Activated naive CD4-positive, alpha-beta T cell treated with anti-CD3 and anti-CD28 coated beads, Interleukin-2, amount 10 ng/mL, durations not matched to agents 7 days and 5 days (primary cell): Measurements from ENCODE around the gene LMOD3.

ENCODE experiments used
- CTCF ChIA-PET: fragments of 350-600 bp; sonication (Branson Sonifier 250); formaldehyde crosslinking; loops from one replicate; lab custom pipeline; 2021; ENCODE audit warnings: antibody characterized with exemption; lab: Charles Lee
- DNase-seq: peaks from one replicate; pipeline ENCODE4 v3.0.0-alpha.2; 2020
- H3K27ac Mint-ChIP-seq: one replicate; pipeline ENCODE4 v1.8.0; 2021; ENCODE audit warnings: mild to moderate bottlenecking, moderate library complexity, mixed read lengths
- H3K27me3 Mint-ChIP-seq: one replicate; pipeline ENCODE4 v1.8.0; 2021; ENCODE audit warnings: mild to moderate bottlenecking, mixed read lengths
- H3K36me3 Mint-ChIP-seq: one replicate; pipeline ENCODE4 v1.8.0; 2021; ENCODE audit warnings: mixed read lengths
- H3K4me1 Mint-ChIP-seq: one replicate; pipeline ENCODE4 v1.8.0; 2021; ENCODE audit warnings: mixed read lengths
- H3K4me3 Mint-ChIP-seq: one replicate; pipeline ENCODE4 v1.8.0; 2021; ENCODE audit warnings: mild to moderate bottlenecking, moderate library complexity, mixed read lengths
- H3K9me3 Mint-ChIP-seq: one replicate; pipeline ENCODE4 v1.8.0; 2021; ENCODE audit warnings: mixed read lengths

LMOD3 gene

DNA sequence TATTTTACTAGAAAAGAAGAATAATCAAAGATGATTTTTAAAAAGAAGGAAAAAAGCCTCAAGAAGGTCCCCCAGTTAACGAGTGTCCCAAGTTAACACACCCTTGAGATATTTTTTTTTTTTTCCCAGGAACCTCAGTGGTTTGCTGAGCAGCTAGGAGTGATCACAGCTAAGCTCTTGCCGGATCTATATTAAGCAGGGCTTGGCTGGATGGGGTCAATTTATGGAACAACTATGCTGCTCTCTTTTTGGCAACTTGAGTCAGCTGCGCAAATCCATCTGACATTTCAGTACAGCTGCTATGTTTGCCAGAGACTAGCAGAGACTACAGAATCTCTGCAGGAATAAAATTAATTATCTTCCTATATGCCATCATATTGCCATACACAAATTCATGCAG, at the start of gene LMOD3:
TSS of gene LMOD3 (minus strand) at position 193 of the 400 bp plus-strand sequence. CDS start 209 bp downstream, outside the sequence.
- H3K27ac Mint-ChIP-seq, result no peak within 1 kb of the TSS
- peaks cover 20% of the 10 kb centered on the region for H3K27me3 Mint-ChIP-seq
- no peaks in the 10 kb centered on the region for H3K36me3 Mint-ChIP-seq
- CTCF ChIA-PET, result interaction anchor here (0.9 to 6.7 kb wide), 6 partner anchors 9 to 304 kb away, joined by 3 to 78 read pairs (median 4); no protein-coding TSS in a partner anchor
- no peak for DNase-seq
- H3K9me3 Mint-ChIP-seq, result no peaks in the 10 kb centered on the region
- no peak within 1 kb of the TSS for H3K4me3 Mint-ChIP-seq
- no peaks in the 10 kb centered on the region for H3K4me1 Mint-ChIP-seq

DNA sequence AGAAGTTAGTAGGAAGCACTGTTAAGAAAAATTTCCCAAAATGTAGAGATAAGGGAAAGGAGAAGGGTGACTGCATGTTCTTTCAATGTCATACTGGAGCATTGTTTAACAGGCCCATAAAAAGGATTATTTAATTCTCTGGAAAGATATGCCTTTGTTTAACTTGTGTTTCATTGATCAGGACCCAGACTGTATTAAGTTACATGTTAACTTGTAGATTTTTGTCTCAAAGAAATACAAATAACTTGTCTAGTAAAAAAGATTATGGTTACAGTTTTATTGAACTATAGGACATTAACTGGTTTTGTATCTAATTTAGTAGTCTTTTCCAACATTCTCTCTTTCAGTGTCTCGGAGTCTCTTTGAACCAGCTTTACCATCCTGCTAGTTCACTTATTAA, 49.7 kb upstream of the LMOD3 start:
- Mint-ChIP-seq H3K27ac (no peak overlapping the region), H3K9me3 (no peaks in the 10 kb centered on the region), H3K27me3 (no peaks in the 10 kb centered on the region), H3K4me3 (no peak overlapping the region), H3K4me1 (peaks cover 5% of the 10 kb centered on the region), H3K36me3 (peaks cover 16% of the 10 kb centered on the region)
- CTCF ChIA-PET, result interaction anchor here (1.5 kb wide), 1 partner anchor 10 kb away, joined by 10 read pairs; no protein-coding TSS in a partner anchor
- DNase-seq, result no peak

DNA sequence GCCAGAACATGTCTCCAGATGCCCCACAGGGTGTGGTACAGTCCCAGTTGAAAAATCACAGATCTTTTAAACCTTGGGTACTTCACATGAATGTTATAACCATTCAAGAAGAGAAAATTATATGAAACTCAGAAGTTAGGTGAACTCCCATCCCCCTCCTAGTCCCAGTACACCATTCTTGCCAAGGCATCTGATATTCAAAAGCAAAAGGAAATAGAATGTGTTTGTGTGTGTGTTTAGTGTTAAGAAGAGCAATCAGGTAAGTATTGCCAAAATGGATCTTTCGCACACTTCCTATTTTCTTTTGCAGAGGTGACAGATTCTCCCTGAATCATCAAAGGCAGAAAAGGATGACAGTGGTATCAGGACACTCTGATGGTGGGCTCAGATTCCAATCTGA, 44.1 kb upstream of the LMOD3 start:
- CTCF ChIA-PET, result interaction anchor here (1.4 to 9.9 kb wide), 2 partner anchors 141 to 243 kb away, joined by 4 to 288 read pairs; no protein-coding TSS in a partner anchor
- H3K4me1 Mint-ChIP-seq, result peaks cover 2% of the 10 kb centered on the region
- H3K27me3 Mint-ChIP-seq, result no peaks in the 10 kb centered on the region
- H3K36me3 Mint-ChIP-seq, result peaks cover 1% of the 10 kb centered on the region
- no peaks in the 10 kb centered on the region for H3K9me3 Mint-ChIP-seq
- DNase-seq, result no peak
- H3K27ac Mint-ChIP-seq, result no peak overlapping the region
- no peak overlapping the region for H3K4me3 Mint-ChIP-seq

DNA sequence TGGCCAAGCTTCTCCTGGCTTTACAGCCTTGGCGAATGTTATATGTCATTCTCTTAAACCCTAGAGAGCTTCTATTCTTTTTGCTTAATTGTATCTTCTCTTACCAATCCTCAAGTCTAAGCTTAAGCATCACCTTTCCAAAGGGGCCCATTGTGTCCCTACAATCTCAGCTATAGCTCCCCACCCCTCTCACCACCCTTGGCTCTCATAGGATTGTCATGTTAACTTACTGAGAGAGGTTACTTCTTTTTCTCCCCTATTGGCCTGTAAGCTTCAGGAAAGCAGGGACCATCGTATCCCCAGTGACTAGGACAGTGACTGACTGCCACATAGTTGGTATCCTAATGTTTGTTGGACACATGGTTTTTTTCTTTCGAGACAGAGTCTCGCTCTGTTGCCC, 43.3 kb upstream of the LMOD3 start:
- Mint-ChIP-seq H3K4me3 (no peak overlapping the region), H3K9me3 (no peaks in the 10 kb centered on the region), H3K27ac (no peak overlapping the region), H3K27me3 (no peaks in the 10 kb centered on the region), H3K4me1 (peaks cover 3% of the 10 kb centered on the region), H3K36me3 (peaks cover 1% of the 10 kb centered on the region)
- no peak for DNase-seq
- CTCF ChIA-PET, result interaction anchor here (1.0 to 9.9 kb wide), 4 partner anchors 142 to 260 kb away, joined by 3 to 288 read pairs (median 4); no protein-coding TSS in a partner anchor

- no peak for DNase-seq
- Mint-ChIP-seq H3K27me3 (no peaks in the 10 kb centered on the region), H3K9me3 (no peaks in the 10 kb centered on the region), H3K27ac (no peak overlapping the region), H3K4me1 (peaks cover 8% of the 10 kb centered on the region), H3K4me3 (no peak overlapping the region), H3K36me3 (no peaks in the 10 kb centered on the region)
- CTCF ChIA-PET, result interaction anchor here (9.9 kb wide), 1 partner anchor 143 kb away, joined by 288 read pairs; no protein-coding TSS in a partner anchor
Measured at GRCh38 chr3:69164296-69164695, 41.9 kb upstream of the LMOD3 start.

DNA sequence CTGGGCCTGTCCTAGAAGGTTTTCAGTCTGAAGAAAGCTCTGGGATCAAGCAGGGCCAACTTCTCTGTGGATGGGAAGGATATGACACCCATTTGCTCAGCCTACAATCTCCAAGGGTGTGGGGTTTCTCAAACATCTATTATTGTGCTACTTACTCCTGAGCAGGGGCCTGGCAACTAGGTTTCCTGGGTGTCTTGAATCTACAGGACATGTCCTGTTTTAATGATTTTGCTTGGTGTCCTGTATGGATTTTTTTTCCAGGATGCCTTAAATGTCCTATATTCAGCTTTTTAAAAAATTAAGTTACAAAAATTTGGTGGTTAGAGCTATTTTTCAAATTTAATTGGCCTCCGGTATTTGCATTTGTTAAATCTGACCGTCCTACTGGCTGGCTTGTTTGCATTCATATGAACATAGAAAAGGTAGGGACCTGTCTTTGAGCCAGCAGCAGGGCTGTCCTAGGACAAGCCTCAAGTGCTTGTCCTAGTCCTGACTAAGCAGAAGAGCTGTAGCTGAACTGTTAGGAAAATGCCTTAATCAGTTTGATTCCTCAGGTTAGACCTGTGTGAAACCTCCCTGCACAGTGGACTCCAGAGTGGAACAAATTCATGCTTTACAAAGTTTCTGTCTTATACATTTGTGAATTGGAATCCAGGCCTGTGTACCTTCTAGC, 40.0 kb upstream of the LMOD3 start:
- DNase-seq, result no peak
- Mint-ChIP-seq H3K27ac (no peak overlapping the region), H3K9me3 (no peaks in the 10 kb centered on the region), H3K27me3 (no peaks in the 10 kb centered on the region), H3K4me3 (no peak overlapping the region), H3K4me1 (peaks cover 8% of the 10 kb centered on the region), H3K36me3 (no peaks in the 10 kb centered on the region)
- CTCF ChIA-PET, result interaction anchor here (0.7 to 9.9 kb wide), 25 partner anchors 9 to 510 kb away, joined by 3 to 288 read pairs (median 6); no protein-coding TSS in a partner anchor

DNA sequence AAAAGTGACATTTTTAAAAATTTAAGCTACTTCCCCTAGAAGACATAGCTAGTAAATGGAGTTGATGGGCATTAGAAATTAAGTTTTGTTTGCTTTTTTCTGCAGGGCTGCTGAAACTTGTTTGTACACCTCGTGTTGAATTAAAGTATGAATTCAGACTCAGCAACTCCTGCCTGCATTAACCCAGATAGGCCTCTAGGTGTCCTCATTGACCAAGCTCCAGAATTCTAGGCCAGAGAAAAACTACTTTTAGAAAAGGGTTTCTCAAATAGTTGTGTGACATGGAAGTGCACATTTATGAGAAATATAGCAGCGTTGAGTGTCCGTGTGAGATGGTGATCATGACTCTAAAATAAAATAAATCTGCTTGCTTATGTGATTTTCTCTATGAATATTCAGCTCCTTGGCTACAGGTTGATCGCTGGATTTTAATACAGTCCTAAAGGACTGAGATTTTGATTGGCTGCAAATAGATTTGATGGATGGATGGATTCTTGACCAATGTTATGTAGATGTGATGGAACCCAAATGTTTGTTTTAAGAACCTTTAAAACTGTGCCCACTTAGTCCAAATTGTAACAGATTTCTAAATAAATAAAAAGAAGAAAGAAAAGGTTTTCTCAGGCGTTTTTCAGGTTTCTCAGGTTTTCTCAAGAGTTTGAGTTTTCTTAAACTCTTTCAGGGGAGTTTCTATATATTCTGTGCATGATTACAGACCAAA, 39.4 kb upstream of the LMOD3 start:
- H3K4me3 Mint-ChIP-seq, result no peak overlapping the region
- H3K36me3 Mint-ChIP-seq, result no peaks in the 10 kb centered on the region
- peaks cover 8% of the 10 kb centered on the region for H3K4me1 Mint-ChIP-seq
- H3K27ac Mint-ChIP-seq, result no peak overlapping the region
- H3K27me3 Mint-ChIP-seq, result no peaks in the 10 kb centered on the region
- no peaks in the 10 kb centered on the region for H3K9me3 Mint-ChIP-seq
- DNase-seq, result peak; percentile 33
- CTCF ChIA-PET, result interaction anchor here (0.7 to 9.9 kb wide), 38 partner anchors 8 to 510 kb away, joined by 3 to 288 read pairs (median 4); partner anchors contain the start of gene LMOD3

DNA sequence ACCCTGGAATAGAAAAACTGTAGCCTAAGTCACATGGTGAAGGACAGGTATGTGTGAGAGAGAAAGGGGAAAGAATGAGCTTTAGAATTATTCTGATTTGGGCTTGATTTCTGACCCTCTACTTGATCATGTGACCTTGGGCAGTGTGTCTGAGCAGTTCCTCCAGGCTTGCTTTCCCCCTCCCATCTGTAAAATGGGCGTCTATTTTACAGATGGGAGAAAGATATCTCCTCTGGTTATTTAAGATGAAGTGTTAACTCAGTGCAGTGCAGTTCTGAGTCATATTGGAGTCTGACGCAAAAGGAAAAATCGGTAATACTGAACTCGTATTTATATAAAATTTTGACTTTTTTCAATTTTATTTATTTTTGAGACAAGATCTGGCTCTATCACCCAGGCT, 38.1 kb upstream of the LMOD3 start:
- no peaks in the 10 kb centered on the region for H3K27me3 Mint-ChIP-seq
- H3K4me1 Mint-ChIP-seq, result peaks cover 8% of the 10 kb centered on the region
- H3K4me3 Mint-ChIP-seq, result no peak overlapping the region
- CTCF ChIA-PET, result interaction anchor here (0.6 to 9.9 kb wide), 20 partner anchors 9 to 281 kb away, joined by 3 to 288 read pairs (median 4); no protein-coding TSS in a partner anchor
- no peaks in the 10 kb centered on the region for H3K36me3 Mint-ChIP-seq
- no peaks in the 10 kb centered on the region for H3K9me3 Mint-ChIP-seq
- no peak overlapping the region for H3K27ac Mint-ChIP-seq
- no peak for DNase-seq

- Mint-ChIP-seq H3K4me1 (peaks cover 8% of the 10 kb centered on the region), H3K27me3 (no peaks in the 10 kb centered on the region), H3K27ac (no peak overlapping the region), H3K4me3 (no peak overlapping the region), H3K9me3 (no peaks in the 10 kb centered on the region), H3K36me3 (no peaks in the 10 kb centered on the region)
- CTCF ChIA-PET, result interaction anchor here (0.6 to 9.9 kb wide), 13 partner anchors 9 to 281 kb away, joined by 3 to 288 read pairs (median 4); no protein-coding TSS in a partner anchor
- DNase-seq, result no peak
Measured at GRCh38 chr3:69160107-69160506, 37.7 kb upstream of the LMOD3 start.

GRCh38 chr3:69149586-69149985, 27.2 kb upstream of the LMOD3 start:
- Mint-ChIP-seq H3K36me3 (no peaks in the 10 kb centered on the region), H3K4me1 (no peaks in the 10 kb centered on the region), H3K9me3 (no peaks in the 10 kb centered on the region), H3K4me3 (no peak overlapping the region), H3K27ac (no peak overlapping the region), H3K27me3 (peaks cover 10% of the 10 kb centered on the region)
- CTCF ChIA-PET, result interaction anchor here (1.6 kb wide), 1 partner anchor 28 kb away, joined by 4 read pairs; no protein-coding TSS in a partner anchor
- DNase-seq, result no peak

GRCh38 chr3:69145688-69146087, 23.3 kb upstream of the LMOD3 start:
- H3K4me1 Mint-ChIP-seq, result no peaks in the 10 kb centered on the region
- no peak for DNase-seq
- H3K4me3 Mint-ChIP-seq, result no peak overlapping the region
- H3K27me3 Mint-ChIP-seq, result peaks cover 6% of the 10 kb centered on the region
- CTCF ChIA-PET, result interaction anchor here (1.1 kb wide), 1 partner anchor 12 kb away, joined by 3 read pairs; no protein-coding TSS in a partner anchor
- H3K36me3 Mint-ChIP-seq, result no peaks in the 10 kb centered on the region
- no peaks in the 10 kb centered on the region for H3K9me3 Mint-ChIP-seq
- H3K27ac Mint-ChIP-seq, result no peak overlapping the region

- Mint-ChIP-seq H3K27ac (no peak overlapping the region), H3K4me3 (no peak overlapping the region), H3K36me3 (no peaks in the 10 kb centered on the region), H3K4me1 (no peaks in the 10 kb centered on the region), H3K9me3 (no peaks in the 10 kb centered on the region), H3K27me3 (peaks cover 11% of the 10 kb centered on the region)
- DNase-seq, result no peak
- CTCF ChIA-PET, result no interaction called here
Measured at GRCh38 chr3:69144631-69145245, 22.3 kb upstream of the LMOD3 start.

- no peak for DNase-seq
- no peaks in the 10 kb centered on the region for H3K9me3 Mint-ChIP-seq
- H3K36me3 Mint-ChIP-seq, result no peaks in the 10 kb centered on the region
- no peak overlapping the region for H3K4me3 Mint-ChIP-seq
- no peaks in the 10 kb centered on the region for H3K4me1 Mint-ChIP-seq
- CTCF ChIA-PET, result no interaction called here
- peaks cover 11% of the 10 kb centered on the region for H3K27me3 Mint-ChIP-seq
- H3K27ac Mint-ChIP-seq, result no peak overlapping the region
Measured at GRCh38 chr3:69143612-69144011, 21.2 kb upstream of the LMOD3 start.
